Stimulated activated CD4-positive, alpha-beta T cell treated with anti-CD3 and anti-CD28 coated beads, Interleukin-12 subunit alpha, Interleukin-12 subunit beta, amount 100 ng/mL, for 48 hours (primary cell): ENCODE results near the gene SLC25A23.
"Not testable (repeated sequence)": the region's sequence is repeated elsewhere in the genome, so short reads cannot be mapped to it uniquely, and the experiment has no call there.

Experiments used
- DNase-seq, 3 donors: peaks; one replicate each; pipeline ENCODE4 v3.0.0-alpha.2; 2020; ENCODE audit warnings: low read depth in 2 of 3, low spot score in 1 of 3

Gene SLC25A23

GRCh38 chr19:6406401-6406800 lies 53.2 kb downstream of the SLC25A23 start:
- no peak for DNase-seq

GRCh38 chr19:6402837-6403608 lies 56.6 kb downstream of the SLC25A23 start:
- DNase-seq, result no peak

- no peak for DNase-seq
Measured at GRCh38 chr19:6402058-6402457, 57.5 kb downstream of the SLC25A23 start.

GRCh38 chr19:6400062-6400944 lies 59.3 kb downstream of the SLC25A23 start:
- not testable (repeated sequence) for DNase-seq

GRCh38 chr19:6396305-6396704 lies 63.3 kb downstream of the SLC25A23 start:
- DNase-seq, result no peak

GRCh38 chr19:6394831-6395230 lies 64.8 kb downstream of the SLC25A23 start:
- no peak for DNase-seq

- peak in 1 of 3 donors; percentile 70 for DNase-seq
Measured at GRCh38 chr19:6393983-6394412, 65.6 kb downstream of the SLC25A23 start.

- DNase-seq, result peak; percentile 86 to 90 (median 89)
Measured at GRCh38 chr19:6393074-6393982, 66.3 kb downstream of the SLC25A23 start, which contains the start of gene GTF2F1. Gene GTF2F1, minus strand, starts transcription at chr19:6393164. Its CDS starts 169 bp downstream, at chr19:6392995.

GRCh38 chr19:6392221-6393073 lies 67.1 kb downstream of the SLC25A23 start:
- DNase-seq, result no peak
